Measurements from ENCODE around the gene CMTM6. TPM values are rescaled to one million over a fixed set of nuclear protein-coding genes. Genes with fewer than 3 reads are reported as not detected.

CMTM6 gene
- polyA plus RNA-seq, 1 donor (not counting 4 experiments of a cell fraction or from before 2014, with no cell fraction given), result 85.4 TPM

DNA sequence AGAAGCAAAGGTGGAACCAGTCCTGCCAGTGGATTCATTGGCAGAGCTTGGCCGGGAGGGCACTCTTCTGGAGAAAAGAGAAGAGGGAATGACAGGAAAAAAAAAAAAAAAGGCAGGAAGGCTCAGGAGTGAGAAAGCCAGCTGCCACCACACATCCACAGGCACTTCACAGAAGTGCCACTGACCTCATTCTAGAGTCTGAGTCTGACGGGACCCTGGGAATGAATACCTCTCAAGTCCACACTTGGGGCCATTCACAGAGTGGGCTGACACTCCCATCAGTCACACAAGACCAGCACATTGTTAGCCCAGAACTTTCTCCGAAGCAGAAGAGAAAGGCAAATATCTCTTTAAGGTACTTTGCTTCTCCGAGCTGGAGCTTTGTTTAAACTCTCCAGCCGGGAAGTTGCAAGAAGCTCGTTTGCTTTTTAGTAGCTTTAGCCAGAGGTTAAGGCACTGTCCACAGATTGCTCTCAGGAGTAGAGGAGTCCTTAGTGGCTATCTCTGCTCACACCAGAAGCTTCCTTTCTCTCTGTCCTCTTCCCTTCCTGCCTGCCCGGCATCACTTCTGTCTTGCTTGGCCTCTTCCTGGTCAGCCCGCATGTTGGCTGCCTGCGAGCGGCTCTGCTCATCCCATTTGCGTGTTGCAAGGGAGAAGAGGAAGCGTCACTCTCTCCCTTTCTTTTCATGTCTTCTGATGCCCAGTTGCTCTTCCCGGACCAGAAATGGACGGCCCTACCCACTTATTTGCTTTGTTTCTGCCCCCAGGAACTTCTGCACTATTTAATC lies 53.8 kb downstream of the CMTM6 start:
- no peak overlapping the region for H3K27ac ChIP-seq (ENCODE audit: control insufficient read depth, insufficient read depth, low read length)
- H3K9me1 ChIP-seq (ENCODE audit: control insufficient read depth, extremely low read depth, insufficient read depth, low read length), result no peaks in the 10 kb centered on the region
- no peaks in the 10 kb centered on the region for H3K9me3 ChIP-seq (ENCODE audit: control insufficient read depth, low read depth, low read length)
- peaks cover 35% of the 10 kb centered on the region for H3K79me2 ChIP-seq (ENCODE audit: control insufficient read depth, insufficient read depth, low read length)
- DNase-seq (ENCODE audit: low read depth, low spot score) (no peak), FAIRE-seq (no peak)
- dilution Hi-C loops (cut with MboI; ENCODE audit: extremely low pct_ligation_motif_present, low sequenced_read_pairs), result no loop called here
- H3K9ac ChIP-seq (ENCODE audit: control insufficient read depth, extremely low read depth, insufficient read depth, low read length), result no peak overlapping the region
- peaks cover 4% of the 10 kb centered on the region for H3K4me1 ChIP-seq (ENCODE audit: control insufficient read depth, extremely low read depth, insufficient read depth, low read length)
- H3K4me3 ChIP-seq (ENCODE audit: control insufficient read depth in 2 of 3, extremely low read depth in 1 of 3, insufficient read depth in 2 of 3, low read depth in 1 of 3, low read length in 3 of 3), result no peak overlapping the region
- no peak for TF ChIP-seq EZH2 (IDR thresholded peaks at IDR 0.05; ENCODE audit: low read length)
- TF ChIP-seq, protein P1, sequence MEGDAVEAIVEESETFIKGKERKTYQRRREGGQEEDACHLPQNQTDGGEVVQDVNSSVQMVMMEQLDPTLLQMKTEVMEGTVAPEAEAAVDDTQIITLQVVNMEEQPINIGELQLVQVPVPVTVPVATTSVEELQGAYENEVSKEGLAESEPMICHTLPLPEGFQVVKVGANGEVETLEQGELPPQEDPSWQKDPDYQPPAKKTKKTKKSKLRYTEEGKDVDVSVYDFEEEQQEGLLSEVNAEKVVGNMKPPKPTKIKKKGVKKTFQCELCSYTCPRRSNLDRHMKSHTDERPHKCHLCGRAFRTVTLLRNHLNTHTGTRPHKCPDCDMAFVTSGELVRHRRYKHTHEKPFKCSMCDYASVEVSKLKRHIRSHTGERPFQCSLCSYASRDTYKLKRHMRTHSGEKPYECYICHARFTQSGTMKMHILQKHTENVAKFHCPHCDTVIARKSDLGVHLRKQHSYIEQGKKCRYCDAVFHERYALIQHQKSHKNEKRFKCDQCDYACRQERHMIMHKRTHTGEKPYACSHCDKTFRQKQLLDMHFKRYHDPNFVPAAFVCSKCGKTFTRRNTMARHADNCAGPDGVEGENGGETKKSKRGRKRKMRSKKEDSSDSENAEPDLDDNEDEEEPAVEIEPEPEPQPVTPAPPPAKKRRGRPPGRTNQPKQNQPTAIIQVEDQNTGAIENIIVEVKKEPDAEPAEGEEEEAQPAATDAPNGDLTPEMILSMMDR (optimal IDR thresholded peaks at IDR 0.05 in 1 of 3, IDR thresholded peaks at IDR 0.05 in 1 of 3, conservative IDR thresholded peaks at IDR 0.05 in 1 of 3; ENCODE audit: extremely low read depth in 1 of 3, insufficient read depth in 2 of 3, low read length in 3 of 3), result no peak
- H4K20me1 ChIP-seq (ENCODE audit: control insufficient read depth, extremely low read depth, insufficient read depth, low read length), result no peaks in the 10 kb centered on the region
- no peak overlapping the region for H2AFZ ChIP-seq (ENCODE audit: control insufficient read depth, low read length)
- no peak overlapping the region for H3K4me2 ChIP-seq (ENCODE audit: control insufficient read depth, extremely low read depth, insufficient read depth, low read depth, low read length)
- H3K36me3 ChIP-seq (ENCODE audit: control insufficient read depth in 2 of 2, extremely low read depth in 1 of 2, insufficient read depth in 2 of 2, low read length in 2 of 2), result peaks cover 22 to 27% of the 10 kb centered on the region in 2 experiments
- H3K27me3 ChIP-seq (ENCODE audit: control insufficient read depth, extremely low read depth, insufficient read depth, low read length), result no peaks in the 10 kb centered on the region

DNA sequence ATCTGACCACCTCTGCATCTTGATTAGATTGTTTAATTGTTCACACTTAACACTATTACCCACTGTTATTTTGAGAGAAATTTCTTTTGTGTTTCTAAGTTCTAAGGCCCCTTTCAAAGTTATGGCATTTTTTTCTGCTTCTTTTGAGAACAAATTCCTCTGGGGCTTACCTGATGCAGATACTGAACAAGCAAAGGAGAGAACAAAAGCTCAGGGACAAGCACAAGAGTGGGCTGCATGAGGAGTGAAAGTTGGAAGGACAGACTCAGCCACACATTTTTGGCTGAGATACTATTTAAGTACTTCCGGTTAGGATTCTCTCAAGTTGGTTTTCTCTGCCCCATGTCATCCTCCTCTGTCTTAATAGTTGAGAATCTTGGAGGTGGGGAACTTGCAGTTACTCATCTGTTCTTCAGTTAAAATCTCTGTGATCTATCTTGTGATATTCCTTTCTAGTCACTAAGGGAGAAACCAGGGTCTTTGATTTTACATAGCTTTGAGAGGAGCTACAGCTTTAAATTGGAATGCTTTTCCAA lies 54.7 kb downstream of the CMTM6 start:
- no peak for FAIRE-seq
- peaks cover 22 to 25% of the 10 kb centered on the region in 2 experiments for H3K36me3 ChIP-seq (ENCODE audit: control insufficient read depth in 2 of 2, extremely low read depth in 1 of 2, insufficient read depth in 2 of 2, low read length in 2 of 2)
- no peaks in the 10 kb centered on the region for H3K9me1 ChIP-seq (ENCODE audit: control insufficient read depth, extremely low read depth, insufficient read depth, low read length)
- no peaks in the 10 kb centered on the region for H3K27me3 ChIP-seq (ENCODE audit: control insufficient read depth, extremely low read depth, insufficient read depth, low read length)
- no peak for DNase-seq (ENCODE audit: low read depth, low spot score)
- no peak overlapping the region for H3K4me2 ChIP-seq (ENCODE audit: control insufficient read depth, extremely low read depth, insufficient read depth, low read depth, low read length)
- no peak overlapping the region for H3K27ac ChIP-seq (ENCODE audit: control insufficient read depth, insufficient read depth, low read length)
- no peaks in the 10 kb centered on the region for H4K20me1 ChIP-seq (ENCODE audit: control insufficient read depth, extremely low read depth, insufficient read depth, low read length)
- TF ChIP-seq, protein P1 (optimal IDR thresholded peaks at IDR 0.05 in 1 of 3, IDR thresholded peaks at IDR 0.05 in 1 of 3, conservative IDR thresholded peaks at IDR 0.05 in 1 of 3; ENCODE audit: extremely low read depth in 1 of 3, insufficient read depth in 2 of 3, low read length in 3 of 3), result no peak
- no peak for TF ChIP-seq EZH2 (IDR thresholded peaks at IDR 0.05; ENCODE audit: low read length)
- no peak overlapping the region for H3K9ac ChIP-seq (ENCODE audit: control insufficient read depth, extremely low read depth, insufficient read depth, low read length)
- no peak overlapping the region for H2AFZ ChIP-seq (ENCODE audit: control insufficient read depth, low read length)
- peaks cover 35% of the 10 kb centered on the region for H3K79me2 ChIP-seq (ENCODE audit: control insufficient read depth, insufficient read depth, low read length)
- H3K4me1 ChIP-seq (ENCODE audit: control insufficient read depth, extremely low read depth, insufficient read depth, low read length), result peaks cover 8% of the 10 kb centered on the region
- dilution Hi-C loops (cut with MboI; ENCODE audit: extremely low pct_ligation_motif_present, low sequenced_read_pairs), result no loop called here
- H3K9me3 ChIP-seq (ENCODE audit: control insufficient read depth, low read depth, low read length), result no peaks in the 10 kb centered on the region
- no peak overlapping the region for H3K4me3 ChIP-seq (ENCODE audit: control insufficient read depth in 2 of 3, extremely low read depth in 1 of 3, insufficient read depth in 2 of 3, low read depth in 1 of 3, low read length in 3 of 3)
